Measurements from ENCODE around the gene ETNPPL.

DNA sequence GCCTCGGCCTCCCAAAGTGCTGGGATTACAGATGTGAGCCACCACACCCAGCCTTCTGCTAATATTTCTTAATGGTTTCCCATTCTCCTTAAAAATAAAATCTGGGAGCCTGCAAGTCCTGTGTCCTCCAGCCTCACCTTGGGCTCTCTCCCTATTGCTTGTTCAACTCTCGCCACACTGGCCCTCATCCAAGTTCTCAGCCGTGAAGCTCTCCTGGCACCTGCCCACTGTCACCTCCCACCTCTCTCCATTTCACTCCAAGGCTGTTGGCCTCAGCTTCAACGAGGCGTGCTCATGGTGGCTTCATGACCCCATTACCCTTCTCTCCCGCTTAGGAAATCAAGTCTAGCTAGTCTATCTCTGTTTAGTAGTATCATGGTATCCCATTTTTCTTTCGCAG lies 9.5 kb upstream of the ETNPPL start:
- TF ChIP-seq, protein P1, sequence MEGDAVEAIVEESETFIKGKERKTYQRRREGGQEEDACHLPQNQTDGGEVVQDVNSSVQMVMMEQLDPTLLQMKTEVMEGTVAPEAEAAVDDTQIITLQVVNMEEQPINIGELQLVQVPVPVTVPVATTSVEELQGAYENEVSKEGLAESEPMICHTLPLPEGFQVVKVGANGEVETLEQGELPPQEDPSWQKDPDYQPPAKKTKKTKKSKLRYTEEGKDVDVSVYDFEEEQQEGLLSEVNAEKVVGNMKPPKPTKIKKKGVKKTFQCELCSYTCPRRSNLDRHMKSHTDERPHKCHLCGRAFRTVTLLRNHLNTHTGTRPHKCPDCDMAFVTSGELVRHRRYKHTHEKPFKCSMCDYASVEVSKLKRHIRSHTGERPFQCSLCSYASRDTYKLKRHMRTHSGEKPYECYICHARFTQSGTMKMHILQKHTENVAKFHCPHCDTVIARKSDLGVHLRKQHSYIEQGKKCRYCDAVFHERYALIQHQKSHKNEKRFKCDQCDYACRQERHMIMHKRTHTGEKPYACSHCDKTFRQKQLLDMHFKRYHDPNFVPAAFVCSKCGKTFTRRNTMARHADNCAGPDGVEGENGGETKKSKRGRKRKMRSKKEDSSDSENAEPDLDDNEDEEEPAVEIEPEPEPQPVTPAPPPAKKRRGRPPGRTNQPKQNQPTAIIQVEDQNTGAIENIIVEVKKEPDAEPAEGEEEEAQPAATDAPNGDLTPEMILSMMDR (IDR thresholded peaks at IDR 0.05), result no peak
- TF ChIP-seq EZH2phosphoT487 (IDR thresholded peaks at IDR 0.05) (no peak), EZH2 (IDR thresholded peaks at IDR 0.05) (no peak)

Measured in neural progenitor cell (in vitro differentiated cells).